Smooth muscle cell (in vitro differentiated cells): ENCODE data around the gene ADCY2. TPM values are rescaled to one million over a fixed set of nuclear protein-coding genes. Genes with fewer than 3 reads are reported as not detected.

Source experiments
- DNase-seq: peaks from one replicate; lab custom pipeline; 2025; ENCODE audit not compliant: unreplicated experiment; lab: John Stamatoyannopoulos, UW
- H2AFZ ChIP-seq: fragments of 200-600 bp; sonication (generic); 2 replicates; pipeline ENCODE4 v1.6.0; 2016; ENCODE audit warnings: antibody characterized with exemption, low read depth, mild to moderate bottlenecking
- H3F3A ChIP-seq: fragments of 200-600 bp; sonication (generic); 2 replicates; pipeline ENCODE4 v1.6.0; 2017; ENCODE audit warnings: antibody characterized with exemption, low read depth
- H3K27ac ChIP-seq: fragments of 200-600 bp; sonication (generic); 2 replicates; pipeline ENCODE4 v1.5.1; 2016; ENCODE audit warnings: low read depth, mild to moderate bottlenecking
- H3K27me3 ChIP-seq: fragments of 200-600 bp; sonication (generic); 2 replicates; pipeline ENCODE4 v1.6.1; 2016; ENCODE audit warnings: low read depth, mild to moderate bottlenecking
- H3K36me3 ChIP-seq: fragments of 200-600 bp; sonication (generic); 2 replicates; pipeline ENCODE4 v1.5.1; 2016; ENCODE audit warnings: low read depth
- H3K4me1 ChIP-seq: fragments of 200-600 bp; sonication (generic); 2 replicates; pipeline ENCODE4 v1.5.1; 2016; ENCODE audit warnings: low read depth
- H3K4me2 ChIP-seq: fragments of 200-600 bp; sonication (generic); 2 replicates; pipeline ENCODE4 v1.6.0; 2016; ENCODE audit warnings: mild to moderate bottlenecking
- H3K4me3 ChIP-seq: fragments of 200-600 bp; sonication (generic); 2 replicates; pipeline ENCODE4 v1.5.1; 2016; ENCODE audit warnings: mild to moderate bottlenecking
- H3K79me2 ChIP-seq: fragments of 200-600 bp; sonication (generic); 2 replicates; pipeline ENCODE4 v1.6.0; 2016; ENCODE audit warnings: low read depth, mild to moderate bottlenecking
- H3K9ac ChIP-seq: fragments of 200-600 bp; sonication (generic); 2 replicates; pipeline ENCODE4 v1.6.0; 2016; ENCODE audit warnings: low read depth
- H3K9me3 ChIP-seq: fragments of 200-600 bp; sonication (generic); replicated peaks from 2 replicates; pipeline ENCODE4 v1.5.1; 2016; ENCODE audit warnings: low read depth
- H4K20me1 ChIP-seq: fragments of 200-600 bp; sonication (generic); 2 replicates; pipeline ENCODE4 v1.6.0; 2016; ENCODE audit warnings: low read depth
- WGBS: methylation state at CpG from one replicate; pipeline ENCODE4 v1.1.7; 2016; ENCODE audit warnings: low lambda C conversion rate; 5-methylcytosine and 5-hydroxymethylcytosine counted together
- polyA plus RNA-seq: library from polyadenylated mRNA; unstranded; fragments of >200 nt; fragmentation: Nextera tagmentation; extraction: Ambion mirVana; gene quantifications from 2 replicates; pipeline ENCODE4 v1.2.1, GENCODE V29; 2016
- total RNA-seq: library from RNA; depleted of rRNA; stranded (reverse); fragments of >200 nt; gene quantifications from 2 replicates; pipeline ENCODE4 v1.2.3, GENCODE V29; 2014
- TF ChIP-seq, protein P1 (sequence below): fragments of 200-600 bp; sonication (generic); IDR thresholded peaks from 2 replicates; pipeline ENCODE4 v1.5.1; 2017; ENCODE audit warnings: borderline replicate concordance, mild to moderate bottlenecking, antibody characterized with exemption; ENCODE audit not compliant: insufficient read depth, poor library complexity, severe bottlenecking

Gene ADCY2
- total and polyA plus RNA-seq, 2 experiments from 2014 or later: 2.8 to 8.0 TPM

DNA sequence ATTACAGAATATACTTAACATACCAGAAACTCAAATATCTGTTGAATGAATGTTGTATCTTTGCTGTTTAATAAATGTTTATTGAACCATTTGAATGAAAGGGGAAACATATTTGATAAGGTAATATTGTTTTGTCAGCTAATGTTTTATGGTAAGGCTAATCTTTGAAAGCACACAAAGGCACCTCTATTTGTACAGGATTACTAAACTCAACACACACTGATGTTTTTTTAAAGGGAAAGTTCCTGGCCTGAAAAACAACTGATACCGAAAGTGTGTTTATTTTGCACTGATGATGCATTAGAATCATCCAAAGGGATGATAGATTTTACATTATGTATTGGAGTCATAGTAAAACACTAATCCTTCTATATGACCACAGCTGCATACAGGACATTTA lies 82.5 kb downstream of the ADCY2 start:
- no peak overlapping the region for H3K4me3 ChIP-seq
- WGBS: 63% methylated on average over 1 of the region's 1 CpG
- no peaks in the 10 kb centered on the region for H3K79me2 ChIP-seq
- no peaks in the 10 kb centered on the region for H3K36me3 ChIP-seq
- TF ChIP-seq, protein P1, sequence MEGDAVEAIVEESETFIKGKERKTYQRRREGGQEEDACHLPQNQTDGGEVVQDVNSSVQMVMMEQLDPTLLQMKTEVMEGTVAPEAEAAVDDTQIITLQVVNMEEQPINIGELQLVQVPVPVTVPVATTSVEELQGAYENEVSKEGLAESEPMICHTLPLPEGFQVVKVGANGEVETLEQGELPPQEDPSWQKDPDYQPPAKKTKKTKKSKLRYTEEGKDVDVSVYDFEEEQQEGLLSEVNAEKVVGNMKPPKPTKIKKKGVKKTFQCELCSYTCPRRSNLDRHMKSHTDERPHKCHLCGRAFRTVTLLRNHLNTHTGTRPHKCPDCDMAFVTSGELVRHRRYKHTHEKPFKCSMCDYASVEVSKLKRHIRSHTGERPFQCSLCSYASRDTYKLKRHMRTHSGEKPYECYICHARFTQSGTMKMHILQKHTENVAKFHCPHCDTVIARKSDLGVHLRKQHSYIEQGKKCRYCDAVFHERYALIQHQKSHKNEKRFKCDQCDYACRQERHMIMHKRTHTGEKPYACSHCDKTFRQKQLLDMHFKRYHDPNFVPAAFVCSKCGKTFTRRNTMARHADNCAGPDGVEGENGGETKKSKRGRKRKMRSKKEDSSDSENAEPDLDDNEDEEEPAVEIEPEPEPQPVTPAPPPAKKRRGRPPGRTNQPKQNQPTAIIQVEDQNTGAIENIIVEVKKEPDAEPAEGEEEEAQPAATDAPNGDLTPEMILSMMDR: no peak
- H4K20me1 ChIP-seq: no peaks in the 10 kb centered on the region
- no peaks in the 10 kb centered on the region for H3F3A ChIP-seq
- no peak overlapping the region for H3K4me2 ChIP-seq
- H3K27me3 ChIP-seq: no peaks in the 10 kb centered on the region
- no peak overlapping the region for H3K27ac ChIP-seq
- H3K4me1 ChIP-seq: no peaks in the 10 kb centered on the region
- DNase-seq: no peak
- H3K9me3 ChIP-seq: no peaks in the 10 kb centered on the region
- no peak overlapping the region for H3K9ac ChIP-seq
- no peak overlapping the region for H2AFZ ChIP-seq

DNA sequence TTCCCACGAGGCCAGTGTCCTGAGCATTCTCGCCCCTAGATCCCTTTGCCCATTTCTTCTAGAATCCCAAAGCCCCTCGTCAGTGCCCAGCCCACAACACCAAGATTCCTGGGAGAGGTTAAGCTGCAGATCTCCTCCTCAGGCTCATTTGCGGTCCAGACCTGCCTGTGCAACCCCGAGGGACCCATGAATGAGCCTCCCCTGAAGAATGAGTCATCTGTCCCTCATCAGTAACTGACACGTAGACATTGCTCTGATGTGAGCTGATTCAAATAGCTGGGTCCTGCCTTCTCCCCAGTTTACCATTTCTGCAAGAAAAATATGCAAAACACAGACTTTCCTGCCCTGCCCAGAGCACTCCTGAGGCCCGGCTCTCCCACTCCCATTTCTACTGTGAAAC lies 92.8 kb downstream of the ADCY2 start:
- no peak overlapping the region for H3K9ac ChIP-seq
- TF ChIP-seq, protein P1: no peak
- no peak overlapping the region for H3K27ac ChIP-seq
- no peaks in the 10 kb centered on the region for H3K27me3 ChIP-seq
- no peak overlapping the region for H3K4me3 ChIP-seq
- 81% methylated on average over 7 of the region's 7 CpGs for WGBS
- DNase-seq: no peak
- H3K9me3 ChIP-seq: no peaks in the 10 kb centered on the region
- no peak overlapping the region for H3K4me2 ChIP-seq
- no peaks in the 10 kb centered on the region for H3K4me1 ChIP-seq
- no peaks in the 10 kb centered on the region for H4K20me1 ChIP-seq
- no peaks in the 10 kb centered on the region for H3K79me2 ChIP-seq
- no peak overlapping the region for H2AFZ ChIP-seq
- no peaks in the 10 kb centered on the region for H3K36me3 ChIP-seq
- no peaks in the 10 kb centered on the region for H3F3A ChIP-seq

DNA sequence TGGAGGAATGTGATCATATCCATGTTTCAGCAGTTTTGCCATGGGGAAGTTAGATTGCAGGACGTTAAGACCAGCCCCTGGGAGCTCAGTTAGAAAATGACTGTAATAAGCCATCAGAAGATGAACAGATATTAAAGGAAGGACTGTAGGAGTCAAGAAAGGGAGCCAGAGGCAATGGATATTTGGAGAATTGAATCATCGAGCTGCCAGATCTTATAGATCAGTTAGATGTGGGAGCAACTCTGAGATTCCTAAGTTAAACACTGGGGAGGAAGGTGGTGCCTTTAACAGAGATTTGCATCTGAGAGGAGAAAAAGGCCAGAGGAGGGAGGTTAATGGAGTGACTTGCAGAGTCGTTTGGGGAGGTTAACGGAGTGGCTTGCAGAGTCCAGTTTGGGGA lies 96.4 kb downstream of the ADCY2 start:
- TF ChIP-seq, protein P1: no peak
- H3K79me2 ChIP-seq: no peaks in the 10 kb centered on the region
- WGBS: 59% methylated on average over 4 of the region's 4 CpGs
- H3F3A ChIP-seq: no peaks in the 10 kb centered on the region
- no peaks in the 10 kb centered on the region for H3K27me3 ChIP-seq
- no peak overlapping the region for H2AFZ ChIP-seq
- H3K4me3 ChIP-seq: no peak overlapping the region
- no peaks in the 10 kb centered on the region for H3K9me3 ChIP-seq
- H3K4me1 ChIP-seq: no peaks in the 10 kb centered on the region
- no peak overlapping the region for H3K4me2 ChIP-seq
- H3K36me3 ChIP-seq: no peaks in the 10 kb centered on the region
- H4K20me1 ChIP-seq: no peaks in the 10 kb centered on the region
- no peak for DNase-seq
- no peak overlapping the region for H3K27ac ChIP-seq
- H3K9ac ChIP-seq: no peak overlapping the region

DNA sequence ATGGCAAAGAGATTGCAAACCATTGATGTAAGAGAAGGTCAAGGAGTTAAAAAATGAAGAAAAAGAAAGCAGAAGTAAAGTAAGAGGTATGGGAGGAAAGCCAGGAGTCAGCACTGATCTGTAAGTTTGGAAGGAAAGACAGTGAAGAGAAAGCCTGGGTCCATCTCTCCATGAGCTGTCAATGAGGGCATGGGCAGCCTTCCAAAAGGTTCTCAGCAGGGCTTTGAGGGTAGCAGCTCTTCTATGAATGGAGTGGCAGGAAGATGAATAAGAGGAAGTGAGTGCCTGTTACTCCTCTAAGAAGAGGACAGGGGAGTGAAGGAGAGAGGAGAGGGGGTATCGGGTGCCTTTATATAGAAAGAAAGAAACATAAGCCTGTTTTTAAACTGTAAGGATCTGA lies 97.1 kb downstream of the ADCY2 start:
- TF ChIP-seq, protein P1: no peak
- H3K36me3 ChIP-seq: no peaks in the 10 kb centered on the region
- no peaks in the 10 kb centered on the region for H3F3A ChIP-seq
- no peaks in the 10 kb centered on the region for H3K4me1 ChIP-seq
- H3K9me3 ChIP-seq: no peaks in the 10 kb centered on the region
- no peaks in the 10 kb centered on the region for H3K79me2 ChIP-seq
- no peak overlapping the region for H3K27ac ChIP-seq
- H3K4me2 ChIP-seq: no peak overlapping the region
- no peak for DNase-seq
- no peaks in the 10 kb centered on the region for H3K27me3 ChIP-seq
- no peak overlapping the region for H3K4me3 ChIP-seq
- no peak overlapping the region for H2AFZ ChIP-seq
- no peak overlapping the region for H3K9ac ChIP-seq
- 100% methylated on average over 1 of the region's 1 CpG for WGBS
- H4K20me1 ChIP-seq: no peaks in the 10 kb centered on the region
